Keratinocyte (primary cell): ENCODE measurements around the gene RELL2. TPM values are rescaled to one million over a fixed set of nuclear protein-coding genes. Genes with fewer than 3 reads are reported as not detected.

Experiments
- DNase-seq: peaks from one replicate; pipeline ENCODE4 v3.0.0-alpha.2; 2011; ENCODE audit warnings: low read depth, missing footprints, low spot score
- FAIRE-seq: peaks from 2 replicates; lab custom pipeline; 2011; peaks lifted over from hg19 to GRCh38; lab: Jason Lieb, UNC
- H2AFZ ChIP-seq: 2 replicates; pipeline ENCODE4 v1.6.0; 2012; ENCODE audit warnings: low read length, control low read depth, inconsistent platforms; ENCODE audit not compliant: control insufficient read depth
- H3K27ac ChIP-seq: 2 replicates; pipeline ENCODE4 v1.5.1; 2011; ENCODE audit warnings: low read length; ENCODE audit not compliant: control insufficient read depth, insufficient read depth
- H3K27me3 ChIP-seq: 3 replicates; pipeline ENCODE4 v1.6.0; 2011; ENCODE audit warnings: low read length; ENCODE audit not compliant: control insufficient read depth, insufficient read depth; ENCODE audit errors: extremely low read depth
- H3K36me3 ChIP-seq, 2 experiments: 2 replicates in 1 of 2; 3 replicates in 1 of 2; pipeline ENCODE4 v1.5.1; 2011; ENCODE audit warnings: low read length in 2 of 2, mild to moderate bottlenecking in 1 of 2; ENCODE audit not compliant: control insufficient read depth in 2 of 2, insufficient read depth in 2 of 2; ENCODE audit errors: extremely low read depth in 1 of 2
- H3K4me1 ChIP-seq: 3 replicates; pipeline ENCODE4 v1.5.1; 2011; ENCODE audit warnings: low read length; ENCODE audit not compliant: control insufficient read depth, insufficient read depth; ENCODE audit errors: extremely low read depth
- H3K4me2 ChIP-seq: 3 replicates; pipeline ENCODE4 v1.6.0; 2011; ENCODE audit warnings: low read depth, low read length; ENCODE audit not compliant: control insufficient read depth, insufficient read depth; ENCODE audit errors: extremely low read depth
- H3K4me3 ChIP-seq, 3 experiments: fragments of 200-600 bp in 1 of 3; sonication (generic) in 1 of 3; 2 replicates in 2 of 3; 3 replicates in 1 of 3; pipeline ENCODE4 v1.5.1; 2011 to 2016; ENCODE audit warnings: low read length in 3 of 3, mild to moderate bottlenecking in 3 of 3, control low read depth in 2 of 3, inconsistent platforms in 1 of 3, low read depth in 1 of 3, mixed read lengths in 1 of 3, mixed run types in 1 of 3, moderate library complexity in 1 of 3; ENCODE audit not compliant: control insufficient read depth in 2 of 3, insufficient read depth in 2 of 3; ENCODE audit errors: extremely low read depth in 1 of 3
- H3K79me2 ChIP-seq: 2 replicates; pipeline ENCODE4 v1.6.0; 2012; ENCODE audit warnings: low read length; ENCODE audit not compliant: control insufficient read depth, insufficient read depth
- H3K9ac ChIP-seq: 3 replicates; pipeline ENCODE4 v1.6.0; 2011; ENCODE audit warnings: low read length; ENCODE audit not compliant: control insufficient read depth, insufficient read depth; ENCODE audit errors: extremely low read depth
- H3K9me1 ChIP-seq: 3 replicates; pipeline ENCODE4 v1.6.0; 2011; ENCODE audit warnings: low read length; ENCODE audit not compliant: control insufficient read depth, insufficient read depth; ENCODE audit errors: extremely low read depth
- H3K9me3 ChIP-seq: 2 replicates; pipeline ENCODE4 v1.5.1; 2012; ENCODE audit warnings: low read depth, low read length; ENCODE audit not compliant: control insufficient read depth
- H4K20me1 ChIP-seq: 3 replicates; pipeline ENCODE4 v1.6.0; 2011; ENCODE audit warnings: low read length; ENCODE audit not compliant: control insufficient read depth, insufficient read depth; ENCODE audit errors: extremely low read depth
- EZH2 ChIP-seq: IDR thresholded peaks from one replicate; pipeline ENCODE4 v1.6.1; 2012; ENCODE audit warnings: inconsistent platforms, mild to moderate bottlenecking, low read length, moderate library complexity
- dilution Hi-C: fragments of 300-500 bp; cut with MboI; formaldehyde crosslinking; loops from one replicate; pipeline ENCODE4 v1.7.0; 2020; ENCODE audit warnings: low sequenced_read_pairs; ENCODE audit not compliant: extremely low pct_ligation_motif_present
- polyA plus RNA-seq, 5 experiments: library from polyadenylated mRNA; depleted of rRNA in 3 of 5; stranded (reverse) in 3 of 5; stranded (forward) in 1 of 5; unstranded in 1 of 5; fragments of >200 nt; gene quantifications; 1 replicate in 1 of 5; 2 replicates in 3 of 5; 3 replicates in 1 of 5; pipeline versions ENCODE4 v1.2.1 to v1.2.3, GENCODE V29; 2011 to 2012; ENCODE audit warnings: missing spikeins in 2 of 5, low read depth in 1 of 5, low replicate concordance in 1 of 5
- TF ChIP-seq, protein P1 (sequence below), 3 experiments: IDR thresholded peaks in 1 of 3; conservative IDR thresholded peaks in 1 of 3; optimal IDR thresholded peaks in 1 of 3; 2 replicates in 2 of 3; 3 replicates in 1 of 3; pipeline versions ENCODE3 to v1.5.1; 2011; ENCODE audit warnings: low read length in 3 of 3, mild to moderate bottlenecking in 3 of 3, moderate library complexity in 2 of 3, control low read depth in 1 of 3, inconsistent platforms in 1 of 3; ENCODE audit not compliant: insufficient read depth in 2 of 3; ENCODE audit errors: extremely low read depth in 1 of 3

The RELL2 gene
- polyA plus RNA-seq, 1 donor (not counting 4 experiments of a cell fraction or from before 2014, with no cell fraction given), result 8.9 TPM

DNA sequence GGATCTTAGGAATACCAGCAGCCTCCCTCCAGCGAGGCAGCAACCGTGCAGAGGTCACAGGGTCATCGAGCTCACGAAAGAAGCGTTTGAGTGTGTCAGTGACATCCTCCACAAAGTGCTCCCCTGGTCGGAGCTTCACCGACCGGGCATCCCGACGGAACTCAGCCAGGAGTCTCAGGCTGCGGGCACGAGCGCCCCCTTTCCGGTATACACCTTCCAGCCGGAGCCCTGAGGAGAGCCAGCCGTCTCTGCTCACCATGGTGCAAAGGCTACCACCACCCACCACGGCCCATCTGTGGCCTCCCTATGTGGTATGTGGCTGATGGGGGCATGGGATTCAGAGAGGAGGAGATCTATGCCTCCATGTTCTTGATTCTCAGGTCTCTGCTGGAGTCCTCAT lies 25.2 kb downstream of the RELL2 start:
- no peak for FAIRE-seq
- no peak for TF ChIP-seq EZH2
- TF ChIP-seq, protein P1, sequence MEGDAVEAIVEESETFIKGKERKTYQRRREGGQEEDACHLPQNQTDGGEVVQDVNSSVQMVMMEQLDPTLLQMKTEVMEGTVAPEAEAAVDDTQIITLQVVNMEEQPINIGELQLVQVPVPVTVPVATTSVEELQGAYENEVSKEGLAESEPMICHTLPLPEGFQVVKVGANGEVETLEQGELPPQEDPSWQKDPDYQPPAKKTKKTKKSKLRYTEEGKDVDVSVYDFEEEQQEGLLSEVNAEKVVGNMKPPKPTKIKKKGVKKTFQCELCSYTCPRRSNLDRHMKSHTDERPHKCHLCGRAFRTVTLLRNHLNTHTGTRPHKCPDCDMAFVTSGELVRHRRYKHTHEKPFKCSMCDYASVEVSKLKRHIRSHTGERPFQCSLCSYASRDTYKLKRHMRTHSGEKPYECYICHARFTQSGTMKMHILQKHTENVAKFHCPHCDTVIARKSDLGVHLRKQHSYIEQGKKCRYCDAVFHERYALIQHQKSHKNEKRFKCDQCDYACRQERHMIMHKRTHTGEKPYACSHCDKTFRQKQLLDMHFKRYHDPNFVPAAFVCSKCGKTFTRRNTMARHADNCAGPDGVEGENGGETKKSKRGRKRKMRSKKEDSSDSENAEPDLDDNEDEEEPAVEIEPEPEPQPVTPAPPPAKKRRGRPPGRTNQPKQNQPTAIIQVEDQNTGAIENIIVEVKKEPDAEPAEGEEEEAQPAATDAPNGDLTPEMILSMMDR (optimal IDR thresholded peaks at IDR 0.05 in 1 of 3, IDR thresholded peaks at IDR 0.05 in 1 of 3, conservative IDR thresholded peaks at IDR 0.05 in 1 of 3; ENCODE audit: extremely low read depth in 1 of 3, insufficient read depth in 2 of 3, low read length in 3 of 3), result no peak
- H3K4me2 ChIP-seq, result no peak overlapping the region

GRCh38 chr5:141663506-141663905 lies 26.7 kb downstream of the RELL2 start:
- Histone ChIP-seq H3K9ac (no peak overlapping the region), H3K79me2 (no peaks in the 10 kb centered on the region), H3K4me1 (no peaks in the 10 kb centered on the region), H3K36me3 (no peaks in the 10 kb centered on the region), H3K27me3 (no peaks in the 10 kb centered on the region), H3K4me2 (no peak overlapping the region), H4K20me1 (no peaks in the 10 kb centered on the region), H3K4me3 (no peak overlapping the region), H3K27ac (no peak overlapping the region), H2AFZ (no peak overlapping the region), H3K9me1 (no peaks in the 10 kb centered on the region), H3K9me3 (no peaks in the 10 kb centered on the region)
- no peak for FAIRE-seq
- no peak for DNase-seq
- dilution Hi-C loops, result no loop called here
- TF ChIP-seq, protein P1 (optimal IDR thresholded peaks at IDR 0.05 in 1 of 3, IDR thresholded peaks at IDR 0.05 in 1 of 3, conservative IDR thresholded peaks at IDR 0.05 in 1 of 3; ENCODE audit: extremely low read depth in 1 of 3, insufficient read depth in 2 of 3, low read length in 3 of 3), result no peak
- no peak for TF ChIP-seq EZH2

More for the DNA sequence above, 25.2 kb downstream of the RELL2 start:
- H3K4me3 ChIP-seq, result no peak overlapping the region
- no peak overlapping the region for H2AFZ ChIP-seq
- dilution Hi-C loops, result no loop called here
- H3K27ac ChIP-seq, result no peak overlapping the region
- no peaks in the 10 kb centered on the region for H3K9me3 ChIP-seq
- H3K36me3 ChIP-seq, result no peaks in the 10 kb centered on the region
- no peaks in the 10 kb centered on the region for H3K27me3 ChIP-seq
- H3K79me2 ChIP-seq, result no peaks in the 10 kb centered on the region
- H3K9me1 ChIP-seq, result no peaks in the 10 kb centered on the region
- H3K4me1 ChIP-seq, result peaks cover 7% of the 10 kb centered on the region
- H4K20me1 ChIP-seq, result no peaks in the 10 kb centered on the region
- no peak overlapping the region for H3K9ac ChIP-seq
- DNase-seq, result no peak
